Hepatocyte (in vitro differentiated cells): ENCODE data around the gene SORCS3. TPM values are rescaled to one million over a fixed set of nuclear protein-coding genes. Genes with fewer than 3 reads are reported as not detected.

Experiments
- DNase-seq: peaks from one replicate; pipeline ENCODE4 v3.0.0-alpha.2; 2016; ENCODE audit warnings: low spot score
- H2AFZ ChIP-seq: fragments of 200-600 bp; sonication (generic); 2 replicates; pipeline ENCODE4 v1.6.0; 2016; ENCODE audit warnings: antibody characterized with exemption, mild to moderate bottlenecking
- H3K27ac ChIP-seq: fragments of 200-600 bp; sonication (generic); 2 replicates; pipeline ENCODE4 v1.5.1; 2016; ENCODE audit warnings: mild to moderate bottlenecking
- H3K27me3 ChIP-seq: fragments of 200-600 bp; sonication (generic); 2 replicates; pipeline ENCODE4 v1.6.1; 2016
- H3K36me3 ChIP-seq: fragments of 200-600 bp; sonication (generic); replicated peaks from 2 replicates; pipeline ENCODE4 v1.5.1; 2016; ENCODE audit warnings: low read depth; ENCODE audit not compliant: insufficient read depth
- H3K4me1 ChIP-seq: fragments of 200-600 bp; sonication (generic); 2 replicates; pipeline ENCODE4 v1.5.1; 2016; ENCODE audit warnings: mild to moderate bottlenecking, moderate library complexity; ENCODE audit not compliant: insufficient read depth
- H3K4me2 ChIP-seq: fragments of 200-600 bp; sonication (generic); 2 replicates; pipeline ENCODE4 v1.6.0; 2016
- H3K4me3 ChIP-seq: fragments of 200-600 bp; sonication (generic); 2 replicates; pipeline ENCODE4 v1.5.1; 2016; ENCODE audit warnings: mild to moderate bottlenecking
- H3K79me2 ChIP-seq: fragments of 200-600 bp; sonication (generic); 2 replicates; pipeline ENCODE4 v1.6.0; 2017; ENCODE audit warnings: mild to moderate bottlenecking
- H3K9me2 ChIP-seq: fragments of 200-600 bp; sonication (generic); replicated peaks from 2 replicates; pipeline ENCODE4 v1.6.0; 2017; ENCODE audit warnings: mild to moderate bottlenecking; ENCODE audit not compliant: insufficient read depth
- H3K9me3 ChIP-seq: fragments of 200-600 bp; sonication (generic); 2 replicates; pipeline ENCODE4 v1.5.1; 2016; ENCODE audit warnings: low read depth, mild to moderate bottlenecking
- H4K20me1 ChIP-seq: fragments of 200-600 bp; sonication (generic); 2 replicates; pipeline ENCODE4 v1.6.0; 2016; ENCODE audit warnings: mild to moderate bottlenecking; ENCODE audit not compliant: insufficient read depth, poor library complexity, severe bottlenecking
- EZH2 ChIP-seq: fragments of 200-600 bp; sonication (generic); IDR thresholded peaks from 2 replicates; pipeline ENCODE4 v1.6.1; 2016; ENCODE audit warnings: antibody characterized with exemption, mild to moderate bottlenecking, borderline replicate concordance
- EZH2phosphoT487 ChIP-seq: fragments of 200-600 bp; sonication (generic); IDR thresholded peaks from one replicate; pipeline ENCODE4 v1.6.1; 2018; ENCODE audit warnings: antibody characterized with exemption, mild to moderate bottlenecking, low read depth, moderate library complexity; ENCODE audit not compliant: unreplicated experiment, severe bottlenecking
- WGBS: methylation state at CpG from one replicate; pipeline ENCODE4 v1.1.6; 2016; ENCODE audit warnings: low lambda C conversion rate; ENCODE audit errors: missing lambda C conversion rate; 5-methylcytosine and 5-hydroxymethylcytosine counted together
- polyA plus RNA-seq: library from polyadenylated mRNA; unstranded; fragments of >200 nt; fragmentation: Nextera tagmentation; extraction: Ambion mirVana; gene quantifications from 2 replicates; pipeline ENCODE4 v1.2.1, GENCODE V29; 2016
- total RNA-seq: library from RNA; depleted of rRNA; stranded (reverse); fragments of >200 nt; gene quantifications from 2 replicates; pipeline ENCODE4 v1.2.3, GENCODE V29; 2014
- TF ChIP-seq, protein P1 (sequence below): fragments of 200-600 bp; sonication (generic); IDR thresholded peaks from 2 replicates; pipeline ENCODE4 v1.5.1; 2016; ENCODE audit warnings: antibody characterized with exemption, mild to moderate bottlenecking; ENCODE audit not compliant: poor library complexity

SORCS3 gene
- total and polyA plus RNA-seq, 2 experiments from 2014 or later, result 0.59 to 0.80 TPM

DNA sequence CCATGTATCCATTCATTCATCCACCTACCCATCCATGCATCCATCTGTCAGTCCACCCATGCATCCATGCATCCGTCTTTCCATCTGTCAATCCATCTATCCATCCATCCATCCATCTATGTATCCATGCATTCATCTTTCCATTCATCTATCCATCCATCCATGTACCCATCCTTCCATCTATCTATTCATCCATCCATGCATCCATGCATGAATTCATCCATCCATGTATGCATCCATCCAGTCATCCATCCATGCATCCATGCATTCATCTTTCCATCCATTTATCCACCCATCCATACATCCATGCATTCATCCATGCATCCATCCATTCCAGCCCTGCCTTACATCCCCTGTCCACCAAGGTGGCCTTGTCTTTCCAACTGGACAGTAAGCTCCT is 45.7 kb downstream of the SORCS3 start:
- 87% methylated on average over 1 of the region's 1 CpG for WGBS
- Histone ChIP-seq H3K27ac (no peak overlapping the region), H3K4me1 (no peaks in the 10 kb centered on the region), H3K36me3 (no peaks in the 10 kb centered on the region), H3K9me3 (no peaks in the 10 kb centered on the region), H3K9me2 (no peaks in the 10 kb centered on the region), H4K20me1 (no peaks in the 10 kb centered on the region), H3K4me3 (no peak overlapping the region), H2AFZ (no peak overlapping the region), H3K79me2 (no peaks in the 10 kb centered on the region), H3K27me3 (peaks cover 27% of the 10 kb centered on the region), H3K4me2 (no peak overlapping the region)
- no peak for TF ChIP-seq EZH2phosphoT487
- TF ChIP-seq, protein P1, sequence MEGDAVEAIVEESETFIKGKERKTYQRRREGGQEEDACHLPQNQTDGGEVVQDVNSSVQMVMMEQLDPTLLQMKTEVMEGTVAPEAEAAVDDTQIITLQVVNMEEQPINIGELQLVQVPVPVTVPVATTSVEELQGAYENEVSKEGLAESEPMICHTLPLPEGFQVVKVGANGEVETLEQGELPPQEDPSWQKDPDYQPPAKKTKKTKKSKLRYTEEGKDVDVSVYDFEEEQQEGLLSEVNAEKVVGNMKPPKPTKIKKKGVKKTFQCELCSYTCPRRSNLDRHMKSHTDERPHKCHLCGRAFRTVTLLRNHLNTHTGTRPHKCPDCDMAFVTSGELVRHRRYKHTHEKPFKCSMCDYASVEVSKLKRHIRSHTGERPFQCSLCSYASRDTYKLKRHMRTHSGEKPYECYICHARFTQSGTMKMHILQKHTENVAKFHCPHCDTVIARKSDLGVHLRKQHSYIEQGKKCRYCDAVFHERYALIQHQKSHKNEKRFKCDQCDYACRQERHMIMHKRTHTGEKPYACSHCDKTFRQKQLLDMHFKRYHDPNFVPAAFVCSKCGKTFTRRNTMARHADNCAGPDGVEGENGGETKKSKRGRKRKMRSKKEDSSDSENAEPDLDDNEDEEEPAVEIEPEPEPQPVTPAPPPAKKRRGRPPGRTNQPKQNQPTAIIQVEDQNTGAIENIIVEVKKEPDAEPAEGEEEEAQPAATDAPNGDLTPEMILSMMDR, result no peak
- no peak for TF ChIP-seq EZH2
- no peak for DNase-seq

DNA sequence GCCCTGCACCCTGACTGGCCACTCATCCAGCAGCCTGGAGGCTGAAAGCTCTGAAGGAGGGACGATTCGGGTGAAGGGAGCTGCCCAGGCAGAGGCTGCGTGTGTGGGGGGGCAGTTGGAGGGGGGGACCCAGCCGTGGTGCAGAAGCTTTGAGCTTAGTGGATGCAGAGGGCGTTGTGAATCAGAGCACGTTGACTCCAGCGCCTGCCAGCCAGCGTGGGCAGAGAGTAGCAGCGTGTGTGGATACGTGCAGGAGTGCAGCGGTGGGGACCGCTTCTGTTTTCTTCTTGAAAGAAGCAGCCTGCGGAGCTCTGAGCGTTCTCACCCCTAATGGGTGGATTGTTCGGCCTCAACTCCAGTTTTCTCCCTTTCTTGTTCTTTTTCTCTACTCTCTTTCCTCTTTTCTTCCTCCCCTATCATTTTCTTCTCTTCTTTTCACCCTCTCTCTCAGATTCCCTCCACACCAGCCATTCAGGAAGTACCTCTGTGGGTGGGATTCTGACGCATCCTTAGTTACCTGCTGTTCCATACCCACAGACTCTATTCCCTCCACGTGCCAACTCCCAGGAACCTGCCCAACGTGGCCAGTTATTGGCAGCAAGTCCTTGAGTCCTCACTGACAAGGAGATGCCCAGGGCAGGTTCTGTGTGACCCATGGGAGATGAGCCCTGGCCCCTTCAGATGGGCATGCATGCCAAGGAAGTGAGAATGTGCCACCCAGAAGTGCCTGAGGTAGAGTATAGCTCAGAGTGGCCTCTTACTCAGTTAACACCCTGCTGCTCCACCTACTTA is 47.4 kb downstream of the SORCS3 start:
- no peak overlapping the region for H2AFZ ChIP-seq

DNA sequence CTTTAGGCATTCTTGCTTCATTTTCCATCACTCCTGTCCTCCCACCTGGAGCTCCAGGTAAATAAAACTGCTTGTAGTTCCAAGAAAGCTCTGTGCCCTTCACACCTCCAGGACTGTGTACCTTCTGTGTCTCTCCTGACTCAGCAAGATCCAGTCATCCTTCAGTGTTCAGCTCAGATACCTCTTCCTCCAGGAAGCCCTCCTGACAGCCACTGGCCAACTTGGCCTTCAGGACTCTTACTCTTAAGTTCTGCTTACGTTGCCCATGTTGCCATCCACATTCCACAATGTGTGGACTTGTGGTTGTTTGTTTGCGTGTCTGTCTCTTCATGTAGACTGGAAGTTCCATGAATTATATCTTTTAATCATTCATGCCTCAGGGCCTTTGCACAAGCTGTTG is 48.0 kb downstream of the SORCS3 start:
- no peak overlapping the region for H3K4me2 ChIP-seq
- peaks cover 25% of the 10 kb centered on the region for H3K27me3 ChIP-seq
- TF ChIP-seq EZH2phosphoT487, result no peak
- TF ChIP-seq, protein P1, result no peak
- no peak overlapping the region for H2AFZ ChIP-seq
- no peaks in the 10 kb centered on the region for H3K4me1 ChIP-seq
- no peak overlapping the region for H3K4me3 ChIP-seq
- no peaks in the 10 kb centered on the region for H3K79me2 ChIP-seq
- H3K9me3 ChIP-seq, result no peaks in the 10 kb centered on the region
- no peak for DNase-seq
- no peaks in the 10 kb centered on the region for H3K9me2 ChIP-seq
- WGBS, result 92% methylated on average over 2 of the region's 2 CpGs
- H4K20me1 ChIP-seq, result no peaks in the 10 kb centered on the region
- H3K36me3 ChIP-seq, result no peaks in the 10 kb centered on the region
- H3K27ac ChIP-seq, result no peak overlapping the region

More for the DNA sequence above, 47.4 kb downstream of the SORCS3 start:
- Histone ChIP-seq H3K27ac (no peak overlapping the region), H3K79me2 (no peaks in the 10 kb centered on the region), H3K4me1 (no peaks in the 10 kb centered on the region), H4K20me1 (no peaks in the 10 kb centered on the region), H3K4me3 (no peak overlapping the region), H3K27me3 (peaks cover 27% of the 10 kb centered on the region), H3K9me3 (no peaks in the 10 kb centered on the region), H3K4me2 (no peak overlapping the region), H3K36me3 (no peaks in the 10 kb centered on the region), H3K9me2 (no peaks in the 10 kb centered on the region)
- WGBS, result 71% methylated on average over 16 of the region's 18 CpGs
- TF ChIP-seq EZH2 (no peak), EZH2phosphoT487 (no peak)
- TF ChIP-seq, protein P1, result no peak
- DNase-seq, result no peak
